ENCODE data around the gene RAD23B.
"Not testable (repeated sequence)": the region's sequence is repeated elsewhere in the genome, so short reads cannot be mapped to it uniquely, and the experiment has no call there.

The RAD23B gene

GRCh38 chr9:107294756-107295155 is 11.7 kb downstream of the RAD23B start:
- no peak for DNase-seq

DNA sequence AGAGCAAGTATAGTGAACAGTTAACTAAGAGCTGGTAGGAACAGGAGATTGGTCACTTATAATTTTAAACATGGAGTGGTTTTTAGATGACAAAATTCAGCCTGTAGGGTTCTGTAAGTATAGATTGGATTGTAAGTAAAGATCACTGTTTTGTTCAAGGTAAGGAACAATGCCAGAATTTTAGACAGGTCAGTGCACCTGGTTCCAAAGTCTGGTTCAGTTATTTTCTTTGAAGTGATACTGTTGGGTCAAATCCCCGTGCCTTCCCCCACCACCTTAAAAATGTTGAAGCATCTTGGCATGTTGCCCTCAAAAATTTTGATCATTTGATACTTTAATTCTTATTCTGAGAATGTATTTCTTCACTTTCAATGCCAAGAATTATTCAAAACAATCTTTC is 12.9 kb downstream of the RAD23B start:
- no peak for DNase-seq

- DNase-seq = not testable (repeated sequence)
Observed at GRCh38 chr9:107296592-107296991, 13.5 kb downstream of the RAD23B start.

GRCh38 chr9:107299437-107299836 is 16.4 kb downstream of the RAD23B start:
- no peak for DNase-seq

GRCh38 chr9:107306308-107306707 is 23.2 kb downstream of the RAD23B start:
- no peak for DNase-seq

DNA sequence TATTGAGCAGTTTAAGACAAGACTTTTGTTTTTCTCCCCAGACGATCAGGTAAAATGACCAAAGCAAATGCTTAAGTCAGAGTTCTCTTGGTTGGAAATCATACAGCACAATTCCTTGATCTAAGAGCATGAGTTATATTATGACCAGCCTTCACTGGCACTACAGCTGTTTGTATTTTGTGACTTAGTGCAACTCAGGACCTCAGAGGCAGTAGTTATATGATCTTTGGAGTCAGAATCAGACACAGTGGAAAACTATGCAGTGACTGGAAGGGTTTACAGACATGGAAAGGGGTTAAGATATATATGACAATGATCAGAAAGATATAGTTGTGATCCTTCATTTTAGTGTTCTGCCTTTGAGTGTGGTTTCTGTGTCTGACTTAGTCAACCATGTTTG is 24.3 kb downstream of the RAD23B start:
- no peak for DNase-seq

GRCh38 chr9:107308461-107308860 is 25.4 kb downstream of the RAD23B start:
- no peak for DNase-seq

DNA sequence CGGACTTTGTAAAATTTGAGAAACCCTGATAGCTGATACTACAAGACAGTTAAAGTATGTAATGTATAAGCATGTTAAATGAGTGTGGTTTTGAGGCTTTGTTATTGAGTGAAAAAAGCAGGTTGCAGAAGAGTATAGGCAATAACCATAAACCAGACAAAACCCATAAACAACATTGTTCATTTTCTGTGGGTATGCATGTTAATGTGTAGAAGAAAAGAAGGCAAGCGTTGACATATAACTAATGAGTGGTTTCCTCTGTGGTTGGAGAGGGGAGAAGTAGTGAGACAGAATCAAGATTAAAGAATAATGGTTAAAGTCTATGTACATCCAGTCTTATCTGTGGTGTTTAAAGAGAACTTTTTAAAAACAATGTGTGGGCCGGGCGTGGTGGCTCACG is 26.2 kb downstream of the RAD23B start:
- DNase-seq = no peak

GRCh38 chr9:107312376-107313050 is 29.4 kb downstream of the RAD23B start:
- no peak for DNase-seq

GRCh38 chr9:107313555-107314096 is 30.5 kb downstream of the RAD23B start:
- DNase-seq = no peak

- no peak for DNase-seq
Observed at GRCh38 chr9:107314763-107315162, 31.7 kb downstream of the RAD23B start.

DNA sequence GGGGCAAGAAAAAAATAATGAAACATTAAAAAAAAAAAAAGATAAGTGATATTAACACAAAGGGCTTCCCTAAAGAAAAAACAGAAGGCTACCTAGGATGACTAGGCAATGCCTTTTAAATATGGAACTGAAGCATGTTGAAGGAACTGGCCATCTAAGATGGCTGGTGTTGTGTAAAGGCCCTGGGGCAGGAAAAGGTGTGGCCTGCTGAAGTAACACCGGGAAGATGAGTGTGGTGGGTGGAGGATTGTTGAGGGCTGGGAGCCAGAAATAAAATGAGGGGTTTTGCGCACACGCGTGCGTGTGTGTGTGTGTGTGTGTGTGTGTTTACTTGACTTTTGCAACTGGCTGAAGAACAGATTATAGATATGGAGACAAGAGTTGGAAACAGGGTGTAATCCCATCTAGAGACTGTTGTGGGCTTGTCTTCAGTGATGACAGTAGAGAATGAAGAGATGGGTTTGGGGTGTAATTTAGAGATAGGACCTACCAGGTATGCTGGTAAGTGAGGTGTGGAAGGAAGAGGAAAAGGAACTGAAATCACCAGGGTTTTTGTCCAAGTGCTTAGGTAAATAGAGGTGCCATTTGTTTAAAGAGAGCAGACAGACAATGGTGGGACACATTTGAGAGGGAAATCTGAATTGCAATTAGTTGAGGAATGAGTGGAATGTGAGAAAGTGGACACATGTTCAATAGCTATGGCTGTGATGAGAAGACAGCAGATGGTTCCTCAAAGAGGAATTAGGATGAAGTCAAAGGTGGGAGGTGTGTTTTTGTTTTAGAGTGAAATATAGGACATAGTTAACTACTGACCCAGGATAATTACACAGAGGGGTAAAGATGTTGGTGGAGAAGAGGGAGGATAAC is 33.9 kb downstream of the RAD23B start:
- no peak for DNase-seq

GRCh38 chr9:107322643-107323042 is 39.6 kb downstream of the RAD23B start:
- DNase-seq = no peak

DNA sequence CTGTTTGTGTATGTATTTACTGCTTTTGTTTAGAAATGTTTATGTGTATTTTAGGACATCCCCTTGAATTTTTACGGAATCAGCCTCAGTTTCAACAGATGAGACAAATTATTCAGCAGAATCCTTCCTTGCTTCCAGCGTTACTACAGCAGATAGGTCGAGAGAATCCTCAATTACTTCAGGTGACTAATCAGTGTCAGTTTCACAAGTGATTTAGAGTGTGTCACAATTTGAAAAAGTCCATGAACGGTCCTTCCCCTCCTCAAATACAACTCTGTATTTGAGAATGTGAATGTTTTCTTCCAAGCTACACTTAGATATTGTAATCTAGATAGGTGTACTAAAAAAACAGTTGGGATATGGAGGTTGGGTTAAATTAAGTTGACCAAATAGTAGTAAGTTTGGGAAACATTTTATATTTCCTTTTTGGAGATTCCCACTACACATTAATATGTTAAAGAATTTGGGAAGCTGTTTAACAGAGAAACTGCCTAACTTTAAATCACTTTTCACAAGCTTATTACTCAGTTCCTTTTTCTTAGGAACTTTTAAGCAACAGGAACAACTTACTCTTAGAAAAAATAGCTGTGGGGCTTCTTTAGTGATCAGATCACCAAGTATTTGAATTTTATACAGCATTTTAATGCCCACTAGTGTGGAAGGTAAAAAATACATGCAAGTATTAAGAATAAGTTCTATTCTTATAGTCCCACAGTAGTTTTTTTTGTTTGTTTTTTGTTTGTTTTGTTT is 40.9 kb downstream of the RAD23B start:
- DNase-seq = no peak

- DNase-seq = no peak
Observed at GRCh38 chr9:107325842-107326241, 42.8 kb downstream of the RAD23B start.

GRCh38 chr9:107328510-107328909 is 45.4 kb downstream of the RAD23B start:
- no peak for DNase-seq

DNA sequence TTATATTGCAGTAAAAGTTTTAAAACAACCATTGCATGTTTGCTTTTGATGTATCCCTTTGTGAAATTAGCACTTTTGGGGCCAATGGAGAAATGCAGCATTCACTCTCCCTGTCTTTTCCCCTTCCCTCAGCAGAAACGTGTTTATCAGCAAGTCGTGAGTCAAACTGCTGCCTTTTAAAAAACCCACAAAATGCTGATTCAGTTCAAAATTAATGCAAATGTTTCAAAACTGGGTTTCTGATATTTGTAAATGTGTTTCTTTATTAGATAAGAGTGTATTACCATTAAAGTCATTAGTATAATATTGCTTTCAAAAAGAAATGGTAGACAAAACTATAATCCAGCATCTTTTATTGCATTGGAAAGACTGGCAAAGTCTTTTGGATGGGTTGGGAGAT is 47.3 kb downstream of the RAD23B start:
- DNase-seq = no peak

DNA sequence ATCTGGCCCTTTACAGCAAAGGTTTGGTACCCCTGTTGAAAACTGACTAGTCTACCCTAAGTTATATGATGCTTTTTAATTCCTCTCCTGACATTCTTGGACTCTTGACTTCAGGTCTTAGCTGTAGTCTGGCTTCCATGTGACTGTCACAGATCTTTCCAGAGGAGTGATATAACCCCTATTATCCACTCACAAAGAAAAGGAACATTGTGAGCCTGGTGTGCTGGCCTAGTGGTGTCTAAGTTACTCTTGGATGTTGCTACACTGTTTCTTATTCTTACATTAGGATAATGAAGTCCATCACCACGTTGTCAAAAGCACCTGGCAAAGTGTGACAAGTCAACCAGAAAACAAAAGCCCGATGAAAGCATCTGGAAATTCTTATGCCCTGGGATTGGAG is 49.8 kb downstream of the RAD23B start:
- DNase-seq = no peak

DNA sequence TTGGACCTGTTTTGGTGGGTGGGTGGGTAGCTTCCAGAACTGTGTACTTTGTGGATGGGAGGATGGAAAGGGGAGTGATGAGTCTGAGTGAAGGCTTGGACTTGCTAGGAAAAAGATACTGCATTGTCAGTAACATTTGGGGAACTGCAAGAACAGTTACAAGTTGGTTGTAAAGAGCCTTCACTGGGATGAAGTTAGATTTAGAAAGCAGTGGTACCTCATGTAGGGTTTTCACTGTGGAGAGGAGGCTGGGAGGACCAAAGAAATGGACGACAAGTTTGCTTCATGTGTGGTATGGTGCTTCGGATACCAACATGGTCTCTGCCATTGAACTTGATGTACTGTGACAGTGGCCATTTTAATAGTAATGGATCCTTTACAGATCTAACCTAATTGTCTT is 50.3 kb downstream of the RAD23B start:
- DNase-seq = no peak

DNA sequence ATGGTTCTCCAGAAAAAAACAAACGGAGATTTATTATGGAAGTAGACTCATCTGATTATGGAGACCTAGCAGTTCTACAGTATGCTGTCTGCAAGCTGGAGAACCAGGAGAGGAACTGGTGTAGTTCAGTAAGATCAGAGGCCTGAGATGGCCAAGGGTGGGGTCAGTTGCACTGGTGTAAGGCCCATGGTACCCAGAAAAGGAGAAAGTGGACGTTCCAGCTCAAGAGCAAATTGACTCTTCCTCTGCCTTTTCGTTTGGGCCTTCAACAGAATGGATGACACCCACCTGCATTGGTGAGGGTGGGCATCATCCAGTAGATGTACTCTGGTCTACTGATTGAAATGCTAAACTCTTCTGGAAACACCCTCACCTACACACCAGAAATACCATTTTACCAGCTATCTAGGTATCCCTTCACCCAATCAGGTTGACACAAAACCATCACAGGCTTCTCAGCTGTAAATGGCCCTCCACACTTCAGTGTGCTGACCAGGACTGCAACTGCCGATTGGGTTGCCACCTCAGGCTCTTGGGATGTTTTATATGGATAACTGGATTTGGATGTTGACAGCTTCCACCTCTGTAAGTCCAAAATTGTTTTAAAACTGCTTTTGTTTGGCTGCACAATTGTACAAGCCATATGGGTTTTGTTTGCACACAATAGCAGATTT is 51.2 kb downstream of the RAD23B start:
- no peak for DNase-seq

GRCh38 chr9:107335331-107335730 is 52.3 kb downstream of the RAD23B start:
- DNase-seq = no peak

GRCh38 chr9:107336718-107337360 is 53.8 kb downstream of the RAD23B start:
- no peak for DNase-seq
